ENCODE results near the gene LDB2. TPM values are rescaled to one million over a fixed set of nuclear protein-coding genes. Genes with fewer than 3 reads are reported as not detected.

Gene LDB2
- total RNA-seq, 2 donors from 2014 or later = not detected

- Mint-ChIP-seq H3K27ac (no peak overlapping the region), H3K4me1 (no peaks in the 10 kb centered on the region), H3K36me3 (ENCODE audit: low read depth) (no peaks in the 10 kb centered on the region), H3K27me3 (no peaks in the 10 kb centered on the region), H3K4me3 (no peak overlapping the region)
- no peak for DNase-seq
- H3K9me3 ChIP-seq (ENCODE audit: control insufficient read depth, low read length, poor library complexity, severe bottlenecking) = no peaks in the 10 kb centered on the region
- no peak for ATAC-seq
Measured at GRCh38 chr4:16827045-16827444, 71.4 kb downstream of the LDB2 start.

GRCh38 chr4:16826406-16826910, 72.0 kb downstream of the LDB2 start:
- Mint-ChIP-seq H3K27me3 (no peaks in the 10 kb centered on the region), H3K4me1 (no peaks in the 10 kb centered on the region), H3K36me3 (ENCODE audit: low read depth) (no peaks in the 10 kb centered on the region), H3K27ac (no peak overlapping the region), H3K4me3 (no peak overlapping the region)
- H3K9me3 ChIP-seq (ENCODE audit: control insufficient read depth, low read length, poor library complexity, severe bottlenecking) = no peaks in the 10 kb centered on the region
- DNase-seq (no peak), ATAC-seq (no peak)

GRCh38 chr4:16824278-16824806, 74.1 kb downstream of the LDB2 start:
- DNase-seq (no peak), ATAC-seq (no peak)
- H3K9me3 ChIP-seq (ENCODE audit: control insufficient read depth, low read length, poor library complexity, severe bottlenecking) = no peaks in the 10 kb centered on the region
- H3K4me3 Mint-ChIP-seq = no peak overlapping the region
- no peaks in the 10 kb centered on the region for H3K27me3 Mint-ChIP-seq
- no peak overlapping the region for H3K27ac Mint-ChIP-seq
- no peaks in the 10 kb centered on the region for H3K36me3 Mint-ChIP-seq (ENCODE audit: low read depth)
- H3K4me1 Mint-ChIP-seq = no peaks in the 10 kb centered on the region

GRCh38 chr4:16820329-16820728, 78.1 kb downstream of the LDB2 start:
- H3K27me3 Mint-ChIP-seq = no peaks in the 10 kb centered on the region
- no peaks in the 10 kb centered on the region for H3K4me1 Mint-ChIP-seq
- ATAC-seq = no peak
- DNase-seq = no peak
- H3K9me3 ChIP-seq (ENCODE audit: control insufficient read depth, low read length, poor library complexity, severe bottlenecking) = no peaks in the 10 kb centered on the region
- no peaks in the 10 kb centered on the region for H3K36me3 Mint-ChIP-seq (ENCODE audit: low read depth)
- H3K4me3 Mint-ChIP-seq = no peak overlapping the region
- H3K27ac Mint-ChIP-seq = no peak overlapping the region

GRCh38 chr4:16819652-16820051, 78.8 kb downstream of the LDB2 start:
- no peaks in the 10 kb centered on the region for H3K9me3 ChIP-seq (ENCODE audit: control insufficient read depth, low read length, poor library complexity, severe bottlenecking)
- H3K27ac Mint-ChIP-seq = no peak overlapping the region
- H3K4me1 Mint-ChIP-seq = no peaks in the 10 kb centered on the region
- no peaks in the 10 kb centered on the region for H3K36me3 Mint-ChIP-seq (ENCODE audit: low read depth)
- no peaks in the 10 kb centered on the region for H3K27me3 Mint-ChIP-seq
- no peak overlapping the region for H3K4me3 Mint-ChIP-seq
- DNase-seq = no peak
- no peak for ATAC-seq

- H3K9me3 ChIP-seq (ENCODE audit: control insufficient read depth, low read length, poor library complexity, severe bottlenecking) = no peaks in the 10 kb centered on the region
- Mint-ChIP-seq H3K4me3 (no peak overlapping the region), H3K4me1 (no peaks in the 10 kb centered on the region), H3K27me3 (no peaks in the 10 kb centered on the region), H3K27ac (no peak overlapping the region), H3K36me3 (ENCODE audit: low read depth) (no peaks in the 10 kb centered on the region)
- ATAC-seq = no peak
- DNase-seq = no peak
Measured at GRCh38 chr4:16818005-16818404, 80.4 kb downstream of the LDB2 start.

GRCh38 chr4:16817286-16817685, 81.2 kb downstream of the LDB2 start:
- no peaks in the 10 kb centered on the region for H3K27me3 Mint-ChIP-seq
- H3K4me1 Mint-ChIP-seq = no peaks in the 10 kb centered on the region
- H3K9me3 ChIP-seq (ENCODE audit: control insufficient read depth, low read length, poor library complexity, severe bottlenecking) = no peaks in the 10 kb centered on the region
- no peak overlapping the region for H3K4me3 Mint-ChIP-seq
- no peak overlapping the region for H3K27ac Mint-ChIP-seq
- H3K36me3 Mint-ChIP-seq (ENCODE audit: low read depth) = no peaks in the 10 kb centered on the region
- no peak for ATAC-seq
- no peak for DNase-seq

GRCh38 chr4:16814361-16814760, 84.1 kb downstream of the LDB2 start:
- no peaks in the 10 kb centered on the region for H3K36me3 Mint-ChIP-seq (ENCODE audit: low read depth)
- H3K27ac Mint-ChIP-seq = no peak overlapping the region
- H3K27me3 Mint-ChIP-seq = peaks cover 6% of the 10 kb centered on the region
- no peak for DNase-seq
- H3K4me3 Mint-ChIP-seq = no peak overlapping the region
- no peaks in the 10 kb centered on the region for H3K9me3 ChIP-seq (ENCODE audit: control insufficient read depth, low read length, poor library complexity, severe bottlenecking)
- H3K4me1 Mint-ChIP-seq = no peaks in the 10 kb centered on the region
- no peak for ATAC-seq

- DNase-seq (no peak), ATAC-seq (no peak)
- Mint-ChIP-seq H3K4me3 (no peak overlapping the region), H3K36me3 (ENCODE audit: low read depth) (no peaks in the 10 kb centered on the region), H3K4me1 (no peaks in the 10 kb centered on the region), H3K27ac (no peak overlapping the region), H3K27me3 (peaks cover 6% of the 10 kb centered on the region)
- peaks cover 3% of the 10 kb centered on the region for H3K9me3 ChIP-seq (ENCODE audit: control insufficient read depth, low read length, poor library complexity, severe bottlenecking)
Measured at GRCh38 chr4:16812041-16812440, 86.4 kb downstream of the LDB2 start.

- peaks cover 3% of the 10 kb centered on the region for H3K9me3 ChIP-seq (ENCODE audit: control insufficient read depth, low read length, poor library complexity, severe bottlenecking)
- ATAC-seq (no peak), DNase-seq (no peak)
- Mint-ChIP-seq H3K27ac (no peak overlapping the region), H3K4me1 (no peaks in the 10 kb centered on the region), H3K27me3 (peaks cover 6% of the 10 kb centered on the region), H3K4me3 (no peak overlapping the region), H3K36me3 (ENCODE audit: low read depth) (no peaks in the 10 kb centered on the region)
Measured at GRCh38 chr4:16809943-16810342, 88.5 kb downstream of the LDB2 start.

- H3K4me3 Mint-ChIP-seq = no peak overlapping the region
- no peaks in the 10 kb centered on the region for H3K4me1 Mint-ChIP-seq
- peaks cover 3% of the 10 kb centered on the region for H3K9me3 ChIP-seq (ENCODE audit: control insufficient read depth, low read length, poor library complexity, severe bottlenecking)
- no peaks in the 10 kb centered on the region for H3K36me3 Mint-ChIP-seq (ENCODE audit: low read depth)
- H3K27me3 Mint-ChIP-seq = peaks cover 6% of the 10 kb centered on the region
- DNase-seq (no peak), ATAC-seq (no peak)
- H3K27ac Mint-ChIP-seq = no peak overlapping the region
Measured at GRCh38 chr4:16809064-16809463, 89.4 kb downstream of the LDB2 start.

- H3K9me3 ChIP-seq (ENCODE audit: control insufficient read depth, low read length, poor library complexity, severe bottlenecking) = peaks cover 3% of the 10 kb centered on the region
- Mint-ChIP-seq H3K27ac (no peak overlapping the region), H3K27me3 (peaks cover 6% of the 10 kb centered on the region), H3K4me3 (no peak overlapping the region), H3K36me3 (ENCODE audit: low read depth) (no peaks in the 10 kb centered on the region), H3K4me1 (no peaks in the 10 kb centered on the region)
- no peak for DNase-seq
- ATAC-seq = no peak
Measured at GRCh38 chr4:16807355-16807754, 91.1 kb downstream of the LDB2 start.

- no peaks in the 10 kb centered on the region for H3K36me3 Mint-ChIP-seq (ENCODE audit: low read depth)
- H3K4me3 Mint-ChIP-seq = no peak overlapping the region
- H3K27ac Mint-ChIP-seq = no peak overlapping the region
- H3K27me3 Mint-ChIP-seq = no peaks in the 10 kb centered on the region
- DNase-seq = no peak
- ATAC-seq = no peak
- H3K9me3 ChIP-seq (ENCODE audit: control insufficient read depth, low read length, poor library complexity, severe bottlenecking) = peaks cover 3% of the 10 kb centered on the region
- H3K4me1 Mint-ChIP-seq = no peaks in the 10 kb centered on the region
Measured at GRCh38 chr4:16804581-16804980, 93.9 kb downstream of the LDB2 start.

GRCh38 chr4:16802044-16802443, 96.4 kb downstream of the LDB2 start:
- Mint-ChIP-seq H3K36me3 (ENCODE audit: low read depth) (no peaks in the 10 kb centered on the region), H3K4me3 (no peak overlapping the region), H3K27me3 (no peaks in the 10 kb centered on the region), H3K27ac (no peak overlapping the region), H3K4me1 (no peaks in the 10 kb centered on the region)
- no peak for DNase-seq
- no peaks in the 10 kb centered on the region for H3K9me3 ChIP-seq (ENCODE audit: control insufficient read depth, low read length, poor library complexity, severe bottlenecking)
- ATAC-seq = no peak

Measured in T-helper 17 cell (primary cell).